ENCODE measurements around the gene FBXW4.

Gene FBXW4

GRCh38 chr10:101611096-101611905 is 83.7 kb downstream of the FBXW4 start:
- no peak for DNase-seq
- peaks cover 37% of the 10 kb centered on the region for H3K36me3 Mint-ChIP-seq (ENCODE audit: low read depth)
- no peaks in the 10 kb centered on the region for H3K27me3 Mint-ChIP-seq (ENCODE audit: low read depth, poor library complexity)
- no peak for TF ChIP-seq CTCF (IDR thresholded peaks at IDR 0.05)
- H3K4me3 Mint-ChIP-seq, result no peak overlapping the region
- H3K9me3 Mint-ChIP-seq, result no peaks in the 10 kb centered on the region
- peaks cover 69% of the 10 kb centered on the region for H3K4me1 Mint-ChIP-seq
- peak overlapping the region; percentile 91 for H3K27ac Mint-ChIP-seq

GRCh38 chr10:101609481-101609880 is 85.5 kb downstream of the FBXW4 start:
- Mint-ChIP-seq H3K27ac (no peak overlapping the region), H3K36me3 (ENCODE audit: low read depth) (peaks cover 51% of the 10 kb centered on the region), H3K4me3 (no peak overlapping the region), H3K4me1 (peaks cover 56% of the 10 kb centered on the region), H3K27me3 (ENCODE audit: low read depth, poor library complexity) (peaks cover 3% of the 10 kb centered on the region), H3K9me3 (no peaks in the 10 kb centered on the region)
- TF ChIP-seq CTCF (IDR thresholded peaks at IDR 0.05), result no peak
- no peak for DNase-seq

GRCh38 chr10:101607124-101607523 is 87.8 kb downstream of the FBXW4 start:
- no peak for DNase-seq
- Mint-ChIP-seq H3K27me3 (ENCODE audit: low read depth, poor library complexity) (peaks cover 3% of the 10 kb centered on the region), H3K9me3 (no peaks in the 10 kb centered on the region), H3K4me3 (no peak overlapping the region), H3K4me1 (peaks cover 35% of the 10 kb centered on the region), H3K36me3 (ENCODE audit: low read depth) (peaks cover 56% of the 10 kb centered on the region), H3K27ac (peak overlapping the region; percentile 76)
- TF ChIP-seq CTCF (IDR thresholded peaks at IDR 0.05), result no peak

- no peaks in the 10 kb centered on the region for H3K9me3 Mint-ChIP-seq
- H3K36me3 Mint-ChIP-seq (ENCODE audit: low read depth), result peaks cover 34% of the 10 kb centered on the region
- H3K27ac Mint-ChIP-seq, result no peak overlapping the region
- peaks cover 6% of the 10 kb centered on the region for H3K27me3 Mint-ChIP-seq (ENCODE audit: low read depth, poor library complexity)
- H3K4me3 Mint-ChIP-seq, result no peak overlapping the region
- peaks cover 20% of the 10 kb centered on the region for H3K4me1 Mint-ChIP-seq
- peak; percentile 98 for TF ChIP-seq CTCF (IDR thresholded peaks at IDR 0.05)
- peak; percentile 90 for DNase-seq
These were observed 92.1 kb downstream of the FBXW4 start for GRCh38 chr10:101602761-101603398.

- Mint-ChIP-seq H3K27ac (no peak overlapping the region), H3K4me3 (no peak overlapping the region), H3K27me3 (ENCODE audit: low read depth, poor library complexity) (peaks cover 9% of the 10 kb centered on the region), H3K4me1 (peaks cover 7% of the 10 kb centered on the region), H3K9me3 (no peaks in the 10 kb centered on the region), H3K36me3 (ENCODE audit: low read depth) (peaks cover 32% of the 10 kb centered on the region)
- no peak for TF ChIP-seq CTCF (IDR thresholded peaks at IDR 0.05)
- no peak for DNase-seq
These were observed 93.4 kb downstream of the FBXW4 start for GRCh38 chr10:101601541-101601940.

All from nephron progenitor cell (in vitro differentiated cells).